Measurements from ENCODE around the gene PRKCQ. TPM values are rescaled to one million over a fixed set of nuclear protein-coding genes. Genes with fewer than 3 reads are reported as not detected.

PRKCQ gene
- total and polyA plus RNA-seq, 2 of the 8 experiments (the other 6 are each of a cell fraction or from before 2014, with no cell fraction given) = 9.1 to 22.6 TPM

- TF ChIP-seq GABPA (IDR thresholded peaks at IDR 0.05; ENCODE audit: borderline replicate concordance, insufficient read depth, low read length) (no peak), NANOG (IDR thresholded peaks at IDR 0.05; ENCODE audit: insufficient read depth, low read depth, low read length, poor library complexity, severe bottlenecking) (no peak), HDAC6 (IDR thresholded peaks at IDR 0.05; ENCODE audit: low read depth, low read length) (no peak)
Measured at GRCh38 chr10:6602026-6602699, 22.1 kb upstream of the PRKCQ start (continued).
